DND-41 (cell line): ENCODE data around the gene TMEM270.
"Not testable (repeated sequence)": the region's sequence is repeated elsewhere in the genome, so short reads cannot be mapped to it uniquely, and the experiment has no call there.

ENCODE experiments used
- ATAC-seq: fragments of 200-7000 bp; cut with Tn5 transposase; 3 replicates; pipeline ENCODE4 v1.9.1; 2021; ENCODE audit warnings: low read depth; ENCODE audit not compliant: insufficient read depth
- DNase-seq: peaks from one replicate; pipeline ENCODE4 v3.0.0-alpha.2; 2020
- H2AFZ ChIP-seq: 2 replicates; pipeline ENCODE4 v1.6.0; 2012; ENCODE audit warnings: low read depth, low read length
- H3K27ac ChIP-seq: 2 replicates; pipeline ENCODE4 v1.5.1; 2012; ENCODE audit warnings: low read length, inconsistent platforms
- H3K27me3 ChIP-seq: fragments of 200-600 bp; sonication (generic); 2 replicates; pipeline ENCODE4 v1.6.0; 2012; ENCODE audit warnings: low read length, mild to moderate bottlenecking, inconsistent platforms; ENCODE audit not compliant: insufficient read depth, poor library complexity
- H3K36me3 ChIP-seq: 2 replicates; pipeline ENCODE4 v1.5.1; 2012; ENCODE audit warnings: low read length, inconsistent platforms; ENCODE audit not compliant: insufficient read depth
- H3K4me1 ChIP-seq: 2 replicates; pipeline ENCODE4 v1.5.1; 2012; ENCODE audit warnings: mild to moderate bottlenecking, low read length; ENCODE audit not compliant: insufficient read depth
- H3K4me2 ChIP-seq: 2 replicates; pipeline ENCODE4 v1.6.0; 2012; ENCODE audit warnings: mild to moderate bottlenecking, moderate library complexity, low read length, inconsistent platforms; ENCODE audit not compliant: insufficient read depth
- H3K4me3 ChIP-seq, 2 experiments: fragments of 200-600 bp in 1 of 2; shearing (Covaris generic) in 1 of 2; 2 replicates each; pipeline ENCODE4 v1.5.1; 2012 to 2016; ENCODE audit warnings: inconsistent platforms in 2 of 2, low read length in 2 of 2, mild to moderate bottlenecking in 2 of 2, low read depth in 1 of 2, moderate library complexity in 1 of 2
- H3K79me2 ChIP-seq: 2 replicates; pipeline ENCODE4 v1.6.0; 2012; ENCODE audit warnings: low read length, inconsistent platforms; ENCODE audit not compliant: insufficient read depth
- H3K9ac ChIP-seq: 2 replicates; pipeline ENCODE4 v1.6.0; 2012; ENCODE audit warnings: low read depth, mild to moderate bottlenecking, inconsistent platforms, low read length, moderate library complexity
- H3K9me3 ChIP-seq: 2 replicates; pipeline ENCODE4 v1.5.1; 2012; ENCODE audit warnings: low read length, moderate library complexity, mild to moderate bottlenecking, inconsistent platforms; ENCODE audit not compliant: insufficient read depth, severe bottlenecking
- H4K20me1 ChIP-seq: 2 replicates; pipeline ENCODE4 v1.6.0; 2012; ENCODE audit warnings: low read length; ENCODE audit not compliant: insufficient read depth
- EZH2 ChIP-seq: IDR thresholded peaks from 3 replicates; pipeline ENCODE4 v1.6.1; 2012; ENCODE audit warnings: borderline replicate concordance, low read depth, mild to moderate bottlenecking, moderate library complexity, low read length, inconsistent platforms; ENCODE audit not compliant: severe bottlenecking
- TF ChIP-seq, protein P1 (sequence below): IDR thresholded peaks from 2 replicates; pipeline ENCODE4 v1.5.1; 2012; ENCODE audit warnings: borderline replicate concordance, low read length, moderate library complexity, mild to moderate bottlenecking; ENCODE audit not compliant: poor library complexity, severe bottlenecking; ENCODE audit errors: extremely low read depth

TMEM270 gene

GRCh38 chr7:73833251-73833919, 27.6 kb upstream of the TMEM270 start:
- no peak for DNase-seq
- Histone ChIP-seq H3K9me3 (no peaks in the 10 kb centered on the region), H3K9ac (no peak overlapping the region), H3K36me3 (no peaks in the 10 kb centered on the region), H3K4me1 (no peaks in the 10 kb centered on the region), H3K27me3 (no peaks in the 10 kb centered on the region), H3K27ac (no peak overlapping the region), H3K4me3 (no peak overlapping the region), H2AFZ (no peak overlapping the region), H3K4me2 (no peak overlapping the region), H3K79me2 (no peaks in the 10 kb centered on the region), H4K20me1 (no peaks in the 10 kb centered on the region)
- ATAC-seq = no peak
- TF ChIP-seq, protein P1, sequence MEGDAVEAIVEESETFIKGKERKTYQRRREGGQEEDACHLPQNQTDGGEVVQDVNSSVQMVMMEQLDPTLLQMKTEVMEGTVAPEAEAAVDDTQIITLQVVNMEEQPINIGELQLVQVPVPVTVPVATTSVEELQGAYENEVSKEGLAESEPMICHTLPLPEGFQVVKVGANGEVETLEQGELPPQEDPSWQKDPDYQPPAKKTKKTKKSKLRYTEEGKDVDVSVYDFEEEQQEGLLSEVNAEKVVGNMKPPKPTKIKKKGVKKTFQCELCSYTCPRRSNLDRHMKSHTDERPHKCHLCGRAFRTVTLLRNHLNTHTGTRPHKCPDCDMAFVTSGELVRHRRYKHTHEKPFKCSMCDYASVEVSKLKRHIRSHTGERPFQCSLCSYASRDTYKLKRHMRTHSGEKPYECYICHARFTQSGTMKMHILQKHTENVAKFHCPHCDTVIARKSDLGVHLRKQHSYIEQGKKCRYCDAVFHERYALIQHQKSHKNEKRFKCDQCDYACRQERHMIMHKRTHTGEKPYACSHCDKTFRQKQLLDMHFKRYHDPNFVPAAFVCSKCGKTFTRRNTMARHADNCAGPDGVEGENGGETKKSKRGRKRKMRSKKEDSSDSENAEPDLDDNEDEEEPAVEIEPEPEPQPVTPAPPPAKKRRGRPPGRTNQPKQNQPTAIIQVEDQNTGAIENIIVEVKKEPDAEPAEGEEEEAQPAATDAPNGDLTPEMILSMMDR = no peak
- no peak for TF ChIP-seq EZH2

- H3K27me3 ChIP-seq = no peaks in the 10 kb centered on the region
- no peak for TF ChIP-seq EZH2
- TF ChIP-seq, protein P1 = no peak
- no peak overlapping the region for H3K4me3 ChIP-seq
- H3K4me1 ChIP-seq = no peaks in the 10 kb centered on the region
- no peak overlapping the region for H3K4me2 ChIP-seq
- H3K36me3 ChIP-seq = no peaks in the 10 kb centered on the region
- H3K9me3 ChIP-seq = no peaks in the 10 kb centered on the region
- no peak overlapping the region for H2AFZ ChIP-seq
- DNase-seq (no peak), ATAC-seq (no peak)
- H4K20me1 ChIP-seq = no peaks in the 10 kb centered on the region
- no peak overlapping the region for H3K27ac ChIP-seq
- H3K9ac ChIP-seq = no peak overlapping the region
- H3K79me2 ChIP-seq = no peaks in the 10 kb centered on the region
Measured at GRCh38 chr7:73834626-73835191, 26.2 kb upstream of the TMEM270 start.

DNA sequence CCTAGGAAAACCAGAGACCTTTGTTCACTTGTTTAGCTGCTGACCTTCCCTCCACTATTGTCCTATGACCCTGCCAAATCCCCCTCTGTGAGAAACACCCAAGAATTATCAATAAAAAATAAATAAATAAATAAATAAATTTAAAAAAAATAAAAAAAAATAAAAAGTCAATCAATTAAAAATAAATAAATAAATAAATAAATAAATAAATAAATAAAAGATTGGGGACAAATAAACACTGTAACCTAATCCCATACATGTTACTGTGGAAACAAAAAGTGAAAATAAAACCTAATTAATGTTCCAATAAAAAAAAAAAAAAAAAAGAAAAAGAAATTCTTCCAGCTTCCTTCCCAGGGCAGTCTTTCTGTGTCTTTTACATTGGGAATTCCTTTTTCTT, 23.8 kb upstream of the TMEM270 start:
- H3K9me3 ChIP-seq, H3K9ac ChIP-seq, H3K4me2 ChIP-seq, H4K20me1 ChIP-seq, H3K27ac ChIP-seq, H3K4me3 ChIP-seq, H3K36me3 ChIP-seq, DNase-seq, H2AFZ ChIP-seq, H3K27me3 ChIP-seq, ATAC-seq, H3K79me2 ChIP-seq: not testable (repeated sequence)
- H3K4me1 ChIP-seq = peaks cover 11% of the 10 kb centered on the region

DNA sequence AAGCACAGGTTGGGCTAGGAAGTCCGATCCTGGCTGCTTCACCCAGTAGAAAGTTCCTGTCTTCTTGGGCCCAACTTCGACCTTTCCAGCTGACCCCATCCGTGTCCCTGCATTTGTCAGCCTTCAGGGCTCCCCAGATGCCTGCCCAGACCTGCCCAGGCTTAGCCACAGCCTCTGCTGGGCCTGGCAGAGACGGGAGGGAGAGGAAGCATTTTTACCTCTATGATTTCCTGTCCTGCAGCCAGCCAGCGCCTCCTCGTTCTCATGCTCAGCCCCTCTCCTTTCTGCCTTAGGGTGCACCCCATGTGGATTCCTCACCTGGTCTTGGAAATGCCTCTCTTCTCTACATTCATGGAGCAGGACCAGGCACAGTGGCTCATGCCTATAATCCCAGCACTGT, 22.3 kb upstream of the TMEM270 start:
- Histone ChIP-seq H3K9ac (no peak overlapping the region), H3K36me3 (no peaks in the 10 kb centered on the region), H3K79me2 (no peaks in the 10 kb centered on the region), H2AFZ (no peak overlapping the region), H3K27me3 (no peaks in the 10 kb centered on the region), H3K4me3 (no peak overlapping the region), H3K9me3 (no peaks in the 10 kb centered on the region), H4K20me1 (no peaks in the 10 kb centered on the region), H3K27ac (no peak overlapping the region), H3K4me1 (peaks cover 19% of the 10 kb centered on the region), H3K4me2 (no peak overlapping the region)
- ATAC-seq (no peak), DNase-seq (no peak)
- TF ChIP-seq, protein P1 = no peak
- no peak for TF ChIP-seq EZH2
